ENCODE measurements around the gene FAF2.

GRCh38 chr5:176526462-176526861 is 78.3 kb downstream of the FAF2 start:
- no peak for TF ChIP-seq CTCF (IDR thresholded peaks at IDR 0.05)
- TF ChIP-seq ZFX (IDR thresholded peaks at IDR 0.05; ENCODE audit: borderline replicate concordance): no peak

All from 22Rv1 (cell line).